IMR-90 (cell line): ENCODE results near the gene ASXL3. TPM values are rescaled to one million over a fixed set of nuclear protein-coding genes. Genes with fewer than 3 reads are reported as not detected.

Source experiments
- ATAC-seq: fragments of 200-7000 bp; cut with Tn5 transposase; 2 replicates; pipeline ENCODE4 v1.9.1; 2020; ENCODE audit warnings: low read depth, mild to moderate bottlenecking, moderate library complexity
- BruUV-seq: library from RNA; stranded (reverse); fragments of 400-500 nt; replicated peaks from 2 replicates; lab custom pipeline; 2021; lab: Mats Ljungman, UMichigan
- CTCF ChIA-PET: fragments of 300-600 bp; formaldehyde crosslinking; extraction: SDS; loops from one replicate; lab custom pipeline; 2021; ENCODE audit warnings: antibody characterized with exemption; lab: Yijun Ruan, JAX
- POLR2A ChIA-PET: fragments of 300-600 bp; sonication (Branson Sonifier 250); formaldehyde crosslinking; loops from one replicate; lab custom pipeline; 2022; ENCODE audit warnings: antibody characterized with exemption; ENCODE audit not compliant: unreplicated experiment; lab: Charles Lee
- DNase-seq: peaks from one replicate; pipeline ENCODE4 v3.0.0; 2013
- H2AFZ ChIP-seq: replicated peaks from 2 replicates; pipeline ENCODE3; 2013; ENCODE audit warnings: low read length, mild to moderate bottlenecking; ENCODE audit not compliant: poor library complexity
- H2AK5ac ChIP-seq: 2 replicates; pipeline ENCODE4 v1.6.1; 2013; ENCODE audit warnings: low read depth, low read length, inconsistent platforms
- H2AK9ac ChIP-seq: replicated peaks from 2 replicates; pipeline ENCODE3; 2013; ENCODE audit warnings: mild to moderate bottlenecking, low read depth, low read length, moderate library complexity; ENCODE audit not compliant: poor library complexity
- H2BK120ac ChIP-seq: 2 replicates; pipeline ENCODE4 v1.6.1; 2013; ENCODE audit warnings: low read depth, low read length, inconsistent platforms
- H2BK15ac ChIP-seq: 3 replicates; pipeline ENCODE4 v1.6.1; 2013; ENCODE audit warnings: low read depth, low read length, inconsistent platforms
- H2BK20ac ChIP-seq: 2 replicates; pipeline ENCODE4 v1.6.1; 2013; ENCODE audit warnings: low read depth, mild to moderate bottlenecking, inconsistent platforms, low read length, moderate library complexity
- H2BK5ac ChIP-seq: 2 replicates; pipeline ENCODE4 v1.6.1; 2013; ENCODE audit warnings: mild to moderate bottlenecking, low read depth, low read length, inconsistent platforms; ENCODE audit not compliant: poor library complexity, severe bottlenecking
- H3K14ac ChIP-seq: replicated peaks from 2 replicates; pipeline ENCODE4 v1.6.1; 2013; ENCODE audit warnings: low read depth, low read length, inconsistent platforms
- H3K18ac ChIP-seq: 2 replicates; pipeline ENCODE4 v1.6.1; 2013; ENCODE audit warnings: low read depth, low read length, control low read depth
- H3K23ac ChIP-seq: 2 replicates; pipeline ENCODE4 v1.6.1; 2013; ENCODE audit warnings: low read depth, low read length, inconsistent platforms
- H3K27ac ChIP-seq: 2 replicates; pipeline ENCODE4 v1.5.1; 2013; ENCODE audit warnings: mild to moderate bottlenecking, control low read depth, low read length; ENCODE audit not compliant: insufficient read depth
- H3K27me3 ChIP-seq: 2 replicates; pipeline ENCODE4 v1.6.1; 2013; ENCODE audit warnings: low read length; ENCODE audit not compliant: control insufficient read depth, insufficient read depth
- H3K36me3 ChIP-seq: 2 replicates; pipeline ENCODE4 v1.6.1; 2013; ENCODE audit warnings: low read length, mixed read lengths; ENCODE audit not compliant: control insufficient read depth, insufficient read depth
- H3K4ac ChIP-seq: 2 replicates; pipeline ENCODE4 v1.6.1; 2013; ENCODE audit warnings: low read depth, low read length, inconsistent platforms
- H3K4me1 ChIP-seq: 2 replicates; pipeline ENCODE4 v1.6.1; 2013; ENCODE audit warnings: low read length, mixed read lengths; ENCODE audit not compliant: control insufficient read depth, insufficient read depth
- H3K4me2 ChIP-seq: 2 replicates; pipeline ENCODE4 v1.6.1; 2013; ENCODE audit warnings: low read depth, mild to moderate bottlenecking, control low read depth, low read length, moderate library complexity
- H3K4me3 ChIP-seq: 2 replicates; pipeline ENCODE4 v1.5.1; 2013; ENCODE audit warnings: low read depth, mild to moderate bottlenecking, control low read depth, low read length, moderate library complexity; ENCODE audit not compliant: insufficient read depth
- H3K56ac ChIP-seq: 2 replicates; pipeline ENCODE4 v1.6.1; 2013; ENCODE audit warnings: low read length, inconsistent platforms; ENCODE audit not compliant: insufficient read depth; ENCODE audit errors: extremely low read depth
- H3K79me1 ChIP-seq, 2 experiments: 2 replicates each; pipeline ENCODE4 v1.6.1; 2013; ENCODE audit warnings: low read length in 2 of 2, inconsistent platforms in 1 of 2, low read depth in 1 of 2
- H3K9ac ChIP-seq: 2 replicates; pipeline ENCODE4 v1.6.1; 2013; ENCODE audit warnings: low read depth, low read length, control low read depth
- H3K9me1 ChIP-seq: 2 replicates; pipeline ENCODE4 v1.6.1; 2013; ENCODE audit warnings: low read length, inconsistent platforms; ENCODE audit not compliant: insufficient read depth
- H3K9me3 ChIP-seq: 2 replicates; pipeline ENCODE4 v1.6.1; 2013; ENCODE audit warnings: low read length; ENCODE audit not compliant: control insufficient read depth, insufficient read depth
- H4K20me1 ChIP-seq: 2 replicates; pipeline ENCODE4 v1.6.1; 2013; ENCODE audit warnings: low read length, inconsistent platforms; ENCODE audit not compliant: insufficient read depth
- H4K5ac ChIP-seq: 2 replicates; pipeline ENCODE4 v1.6.1; 2013; ENCODE audit warnings: mild to moderate bottlenecking, low read depth, low read length, control low read depth
- H4K8ac ChIP-seq, 2 experiments: 2 replicates each; pipeline ENCODE4 v1.6.1; 2013; ENCODE audit warnings: low read depth in 2 of 2, low read length in 2 of 2, control low read depth in 1 of 2, inconsistent platforms in 1 of 2
- H4K91ac ChIP-seq: 2 replicates; pipeline ENCODE4 v1.6.1; 2013; ENCODE audit warnings: low read depth, low read length, inconsistent platforms; ENCODE audit not compliant: insufficient read depth
- BHLHE40 ChIP-seq: fragments of 150-350 bp; IDR thresholded peaks from 2 replicates; pipeline ENCODE4 v1.6.1; 2016; ENCODE audit warnings: mild to moderate bottlenecking, low read depth, low read length
- CEBPB ChIP-seq: IDR thresholded peaks from 2 replicates; pipeline ENCODE4 v1.6.1; 2012; ENCODE audit warnings: low read depth, low read length, improper control_type of control experiment
- CHD1 ChIP-seq: IDR thresholded peaks from 2 replicates; pipeline ENCODE4 v1.6.1; 2012; ENCODE audit warnings: low read depth, low read length, improper control_type of control experiment
- FOS ChIP-seq: fragments of 150-350 bp; IDR thresholded peaks from 2 replicates; pipeline ENCODE4 v1.6.1; 2016; ENCODE audit warnings: low read depth, low read length
- MAFK ChIP-seq: IDR thresholded peaks from 2 replicates; pipeline ENCODE4 v1.6.1; 2012; ENCODE audit warnings: low read depth, low read length, improper control_type of control experiment
- MAZ ChIP-seq: IDR thresholded peaks from 2 replicates; pipeline ENCODE4 v1.6.1; 2012; ENCODE audit warnings: low read depth, mild to moderate bottlenecking, low read length, improper control_type of control experiment, moderate library complexity, borderline replicate concordance
- MXI1 ChIP-seq: IDR thresholded peaks from 2 replicates; pipeline ENCODE4 v1.6.1; 2012; ENCODE audit warnings: low read depth, mild to moderate bottlenecking, low read length, moderate library complexity, borderline replicate concordance
- NFE2L2 ChIP-seq: fragments of 150-350 bp; IDR thresholded peaks from 2 replicates; pipeline ENCODE4 v1.6.1; 2016; ENCODE audit warnings: low read depth, mild to moderate bottlenecking, low read length
- POLR2A ChIP-seq: IDR thresholded peaks from 2 replicates; pipeline ENCODE4 v1.6.1; 2012; ENCODE audit warnings: mild to moderate bottlenecking, low read depth, low read length
- RAD21 ChIP-seq: IDR thresholded peaks from 2 replicates; pipeline ENCODE4 v1.6.1; 2012; ENCODE audit warnings: low read length, improper control_type of control experiment
- RCOR1 ChIP-seq: IDR thresholded peaks from 2 replicates; pipeline ENCODE4 v1.6.1; 2012; ENCODE audit warnings: mild to moderate bottlenecking, low read length, improper control_type of control experiment; ENCODE audit not compliant: insufficient replicate concordance
- RFX5 ChIP-seq: IDR thresholded peaks from 2 replicates; pipeline ENCODE4 v1.8.0; 2012; ENCODE audit warnings: low read depth, mild to moderate bottlenecking, low read length, moderate library complexity
- SMC3 ChIP-seq: fragments of 150-350 bp; IDR thresholded peaks from 2 replicates; pipeline ENCODE4 v1.6.1; 2016; ENCODE audit warnings: low read depth, mild to moderate bottlenecking, antibody characterized with exemption, low read length, moderate library complexity
- WGBS, 2 experiments: methylation state at CpG; one replicate each; pipeline versions ENCODE4 v1.1.5 to v1.1.7; 2013; ENCODE audit warnings: missing lambda C conversion rate in 2 of 2; ENCODE audit not compliant: insufficient read length in 1 of 2; ENCODE audit errors: extremely low coverage in 2 of 2; 5-methylcytosine and 5-hydroxymethylcytosine counted together
- dilution Hi-C: fragments of 300-500 bp; cut with HindIII; formaldehyde crosslinking; loops from one replicate; pipeline ENCODE4 v1.14.3; 2018; ENCODE audit warnings: low sequenced_read_pairs; ENCODE audit not compliant: unreplicated experiment
- in situ Hi-C: fragments of 300-500 bp; cut with MboI; formaldehyde crosslinking; loops from 3 replicates; pipeline ENCODE4 v1.14.3; 2019; ENCODE audit warnings: low sequenced_read_pairs, inconsistent platforms, mixed read lengths
- intact Hi-C: fragments of 100-400 bp; cut with micrococcal nuclease; formaldehyde crosslinking; loops from 2 replicates; pipeline ENCODE4 v1.10.0; 2022
- polyA plus RNA-seq, 3 experiments: library from polyadenylated mRNA; depleted of rRNA; stranded (reverse); fragments of >200 nt; gene quantifications; 2 replicates each; pipeline ENCODE4 v1.2.3, GENCODE V29; 2012; ENCODE audit warnings: low replicate concordance in 1 of 3
- total RNA-seq: library from RNA; depleted of rRNA; stranded (reverse); fragments of >200 nt; gene quantifications from 2 replicates; pipeline ENCODE4 v1.2.3, GENCODE V29; 2012
- TF ChIP-seq, protein P1 (sequence below): fragments of 150-350 bp; IDR thresholded peaks from 2 replicates; pipeline ENCODE4 v1.6.1; 2017; ENCODE audit warnings: mild to moderate bottlenecking, antibody characterized with exemption, low read length, low read depth
- TF ChIP-seq, protein P2 (sequence below): fragments of 150-350 bp; IDR thresholded peaks from 2 replicates; pipeline ENCODE4 v1.6.1; 2016; ENCODE audit warnings: low read depth, mild to moderate bottlenecking, low read length, moderate library complexity, borderline replicate concordance
- TF ChIP-seq, protein P3 (sequence below): conservative IDR thresholded peaks from 2 replicates; pipeline ENCODE4 v1.5.1; 2012; ENCODE audit warnings: mild to moderate bottlenecking, low read depth, low read length, improper control_type of control experiment

Gene ASXL3
- total and polyA plus RNA-seq, 2 of the 4 experiments (the other 2 are of a cell fraction): 0.03 to 0.54 TPM

DNA sequence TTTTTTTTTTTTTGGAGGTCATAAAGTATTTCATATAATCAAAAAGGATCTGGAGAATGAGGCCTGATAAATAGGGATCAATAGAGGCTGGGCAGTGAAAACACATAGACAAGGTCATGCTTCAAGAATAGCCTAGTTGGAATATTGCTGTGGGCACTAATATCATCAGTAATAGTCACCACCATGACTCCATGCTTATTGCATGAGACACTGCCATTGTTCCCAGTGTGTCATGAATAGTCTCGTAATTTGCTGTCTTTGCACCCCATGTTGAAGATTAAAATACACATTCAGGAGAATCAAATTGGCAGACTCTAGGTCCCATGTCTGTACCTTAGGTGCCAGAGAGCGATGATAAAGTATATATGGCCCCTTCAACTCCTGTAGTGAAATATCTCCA is 10.3 kb downstream of the ASXL3 start:
- ChIA-PET CTCF (no interaction called here), POLR2A (no interaction called here)
- Histone ChIP-seq H3K9ac (no peak overlapping the region), H4K91ac (no peak overlapping the region), H3K14ac (no peak overlapping the region), H3K56ac (no peak overlapping the region), H3K18ac (no peak overlapping the region), H4K8ac (no peak overlapping the region), H2BK5ac (no peak overlapping the region), H3K9me1 (no peaks in the 10 kb centered on the region), H3K4ac (no peak overlapping the region), H2BK20ac (no peak overlapping the region), H3K79me1 (no peaks in the 10 kb centered on the region), H3K23ac (no peak overlapping the region), H3K27ac (no peak overlapping the region), H3K27me3 (no peaks in the 10 kb centered on the region), H2BK15ac (no peak overlapping the region), H2AFZ (no peak overlapping the region), H4K5ac (no peak overlapping the region), H3K4me3 (no peak overlapping the region), H3K4me2 (no peak overlapping the region), H3K9me3 (no peaks in the 10 kb centered on the region), H2BK120ac (no peak overlapping the region), H3K36me3 (no peaks in the 10 kb centered on the region), H4K20me1 (no peaks in the 10 kb centered on the region), H2AK5ac (no peak overlapping the region), H3K4me1 (no peaks in the 10 kb centered on the region), H2AK9ac (no peak overlapping the region)
- 100% methylated on average over 1 of the region's 2 CpGs; no CpG with 5 or more reads in 1 of the 2 experiments for WGBS, 2 experiments
- ATAC-seq (no peak), DNase-seq (no peak)
- TF ChIP-seq FOS: no peak
- TF ChIP-seq, protein P1, sequence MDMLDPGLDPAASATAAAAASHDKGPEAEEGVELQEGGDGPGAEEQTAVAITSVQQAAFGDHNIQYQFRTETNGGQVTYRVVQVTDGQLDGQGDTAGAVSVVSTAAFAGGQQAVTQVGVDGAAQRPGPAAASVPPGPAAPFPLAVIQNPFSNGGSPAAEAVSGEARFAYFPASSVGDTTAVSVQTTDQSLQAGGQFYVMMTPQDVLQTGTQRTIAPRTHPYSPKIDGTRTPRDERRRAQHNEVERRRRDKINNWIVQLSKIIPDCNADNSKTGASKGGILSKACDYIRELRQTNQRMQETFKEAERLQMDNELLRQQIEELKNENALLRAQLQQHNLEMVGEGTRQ: no peak
- TF ChIP-seq NFE2L2: no peak
- no peak for TF ChIP-seq BHLHE40
- TF ChIP-seq, protein P2, sequence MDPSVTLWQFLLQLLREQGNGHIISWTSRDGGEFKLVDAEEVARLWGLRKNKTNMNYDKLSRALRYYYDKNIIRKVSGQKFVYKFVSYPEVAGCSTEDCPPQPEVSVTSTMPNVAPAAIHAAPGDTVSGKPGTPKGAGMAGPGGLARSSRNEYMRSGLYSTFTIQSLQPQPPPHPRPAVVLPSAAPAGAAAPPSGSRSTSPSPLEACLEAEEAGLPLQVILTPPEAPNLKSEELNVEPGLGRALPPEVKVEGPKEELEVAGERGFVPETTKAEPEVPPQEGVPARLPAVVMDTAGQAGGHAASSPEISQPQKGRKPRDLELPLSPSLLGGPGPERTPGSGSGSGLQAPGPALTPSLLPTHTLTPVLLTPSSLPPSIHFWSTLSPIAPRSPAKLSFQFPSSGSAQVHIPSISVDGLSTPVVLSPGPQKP: no peak
- no peak for TF ChIP-seq MAFK
- no peak for TF ChIP-seq RCOR1
- no peak for TF ChIP-seq POLR2A
- TF ChIP-seq, protein P3, sequence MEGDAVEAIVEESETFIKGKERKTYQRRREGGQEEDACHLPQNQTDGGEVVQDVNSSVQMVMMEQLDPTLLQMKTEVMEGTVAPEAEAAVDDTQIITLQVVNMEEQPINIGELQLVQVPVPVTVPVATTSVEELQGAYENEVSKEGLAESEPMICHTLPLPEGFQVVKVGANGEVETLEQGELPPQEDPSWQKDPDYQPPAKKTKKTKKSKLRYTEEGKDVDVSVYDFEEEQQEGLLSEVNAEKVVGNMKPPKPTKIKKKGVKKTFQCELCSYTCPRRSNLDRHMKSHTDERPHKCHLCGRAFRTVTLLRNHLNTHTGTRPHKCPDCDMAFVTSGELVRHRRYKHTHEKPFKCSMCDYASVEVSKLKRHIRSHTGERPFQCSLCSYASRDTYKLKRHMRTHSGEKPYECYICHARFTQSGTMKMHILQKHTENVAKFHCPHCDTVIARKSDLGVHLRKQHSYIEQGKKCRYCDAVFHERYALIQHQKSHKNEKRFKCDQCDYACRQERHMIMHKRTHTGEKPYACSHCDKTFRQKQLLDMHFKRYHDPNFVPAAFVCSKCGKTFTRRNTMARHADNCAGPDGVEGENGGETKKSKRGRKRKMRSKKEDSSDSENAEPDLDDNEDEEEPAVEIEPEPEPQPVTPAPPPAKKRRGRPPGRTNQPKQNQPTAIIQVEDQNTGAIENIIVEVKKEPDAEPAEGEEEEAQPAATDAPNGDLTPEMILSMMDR: no peak
- no peak for TF ChIP-seq MAZ
- TF ChIP-seq RAD21: no peak
- no peak for TF ChIP-seq SMC3
- TF ChIP-seq RFX5: no peak
- no peak for TF ChIP-seq MXI1
- TF ChIP-seq CEBPB: no peak
- no peak for TF ChIP-seq CHD1
- in situ Hi-C loops (no loop called here), dilution Hi-C loops (no loop called here), intact Hi-C loops (no loop called here)
- no TSS peak for BruUV-seq
